Activated CD4-positive, CD25-positive, alpha-beta regulatory T cell treated with anti-CD3 and anti-CD28 coated beads, Interleukin-2, amount 50 U/mL, for 24 hours (primary cell): ENCODE results near the gene IFIT1B.
"Not testable (repeated sequence)": the region's sequence is repeated elsewhere in the genome, so short reads cannot be mapped to it uniquely, and the experiment has no call there.

Source experiments
- ATAC-seq, 2 donors: fragments of 150-1000 bp; cut with Tn5 transposase; one replicate each; pipeline ENCODE4 v1.10.0; 2021; ENCODE audit warnings: mild to moderate bottlenecking in 1 of 2, moderate library complexity in 1 of 2

The IFIT1B gene

GRCh38 chr10:89384474-89385340 is 6.9 kb downstream of the IFIT1B start:
- ATAC-seq, result no peak

GRCh38 chr10:89388806-89389205 is 10.9 kb downstream of the IFIT1B start:
- no peak for ATAC-seq

GRCh38 chr10:89389254-89389653 is 11.4 kb downstream of the IFIT1B start:
- no peak for ATAC-seq

- no peak for ATAC-seq
Measured at GRCh38 chr10:89390476-89391225, 12.8 kb downstream of the IFIT1B start.

DNA sequence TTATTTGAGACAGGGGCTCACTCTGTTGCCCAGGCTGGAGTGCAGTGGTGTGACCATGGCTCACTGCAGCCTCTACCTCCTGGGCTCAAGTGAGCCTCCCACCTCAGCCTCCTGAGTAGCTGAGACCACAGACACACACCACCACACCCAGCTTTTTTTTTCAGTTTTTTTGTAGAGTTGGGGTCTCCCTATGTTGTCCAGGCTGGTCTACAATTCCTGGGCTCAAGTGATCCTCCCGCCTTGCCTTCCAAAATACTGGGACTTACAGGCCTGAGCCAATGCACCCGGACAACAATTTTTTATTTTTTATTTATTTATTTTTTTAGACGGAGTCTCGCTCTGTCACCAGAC is 13.3 kb downstream of the IFIT1B start:
- ATAC-seq, result not testable (repeated sequence)

- ATAC-seq, result peak; percentile 77 to 80
Measured at GRCh38 chr10:89391907-89392756, 14.3 kb downstream of the IFIT1B start, which contains the start of gene IFIT1. Gene IFIT1, plus strand, starts transcription at chr10:89392623. Its CDS starts 90 bp downstream, at chr10:89392713.

GRCh38 chr10:89392974-89393373 is 15.1 kb downstream of the IFIT1B start:
- ATAC-seq, result peak in 1 of 2 donors; percentile 33

GRCh38 chr10:89393898-89394297 is 16.0 kb downstream of the IFIT1B start:
- no peak for ATAC-seq

- ATAC-seq, result no peak
Measured at GRCh38 chr10:89395141-89395540, 17.3 kb downstream of the IFIT1B start.

DNA sequence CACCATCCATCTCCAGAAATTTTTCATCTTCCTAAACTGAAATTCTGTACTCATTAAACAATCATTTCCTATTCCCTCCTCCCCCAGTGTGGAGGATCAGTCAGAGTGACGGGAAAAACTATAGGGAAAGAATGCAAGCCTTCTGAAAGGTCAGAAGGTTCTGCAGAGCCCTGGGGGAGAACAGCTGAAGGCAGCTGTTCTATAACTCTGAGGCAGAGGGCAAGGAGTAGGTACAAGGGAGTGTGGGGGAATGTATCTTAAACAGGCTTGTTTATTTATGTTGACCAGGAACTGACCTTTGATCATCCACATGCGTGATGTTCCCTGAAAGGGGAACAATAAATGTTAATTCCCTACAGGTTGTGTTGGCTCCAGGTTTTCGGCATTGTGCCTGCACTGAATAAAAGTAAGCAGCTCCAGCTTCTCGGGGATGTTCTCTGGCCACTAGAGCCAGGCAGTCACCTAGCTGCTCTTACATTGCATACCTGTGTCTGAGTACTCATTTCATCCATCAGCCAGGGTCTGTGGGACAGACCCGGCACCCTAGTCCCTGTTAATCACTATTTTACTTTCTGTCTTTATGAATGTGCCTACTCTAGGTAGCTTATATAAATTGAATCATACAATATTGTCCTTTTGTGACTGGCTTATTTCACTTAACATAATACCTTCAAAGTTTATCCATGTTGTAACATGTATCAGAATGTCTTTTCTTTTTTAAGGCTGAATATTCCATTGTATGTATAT is 20.3 kb downstream of the IFIT1B start:
- ATAC-seq, result peak in 1 of 2 donors; percentile 55

DNA sequence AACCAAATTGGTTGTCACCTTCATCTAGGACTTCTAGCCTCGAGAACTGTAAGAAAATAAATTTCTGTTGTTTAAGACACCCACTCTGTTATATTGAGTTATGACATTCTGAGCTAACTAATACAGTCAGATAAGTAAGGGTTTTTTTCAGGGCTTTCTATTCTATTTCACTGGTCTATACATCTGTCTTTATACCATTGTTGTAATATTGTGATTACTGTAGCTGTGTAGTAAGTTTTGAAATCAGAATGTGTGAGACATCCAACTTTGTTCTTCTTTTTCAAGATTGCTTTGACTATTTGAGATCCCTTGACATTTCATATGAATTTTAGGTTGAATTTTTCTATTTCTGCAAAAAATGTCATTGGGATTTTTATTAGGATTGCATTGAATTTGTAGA is 22.1 kb downstream of the IFIT1B start:
- no peak for ATAC-seq

DNA sequence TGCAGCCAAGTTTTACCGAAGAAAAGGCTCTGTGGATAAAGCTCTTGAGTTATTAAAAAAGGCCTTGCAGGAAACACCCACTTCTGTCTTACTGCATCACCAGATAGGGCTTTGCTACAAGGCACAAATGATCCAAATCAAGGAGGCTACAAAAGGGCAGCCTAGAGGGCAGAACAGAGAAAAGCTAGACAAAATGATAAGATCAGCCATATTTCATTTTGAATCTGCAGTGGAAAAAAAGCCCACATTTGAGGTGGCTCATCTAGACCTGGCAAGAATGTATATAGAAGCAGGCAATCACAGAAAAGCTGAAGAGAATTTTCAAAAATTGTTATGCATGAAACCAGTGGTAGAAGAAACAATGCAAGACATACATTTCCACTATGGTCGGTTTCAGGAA is 25.2 kb downstream of the IFIT1B start:
- ATAC-seq, result no peak

GRCh38 chr10:89404104-89405047 is 26.5 kb downstream of the IFIT1B start:
- ATAC-seq, result no peak

DNA sequence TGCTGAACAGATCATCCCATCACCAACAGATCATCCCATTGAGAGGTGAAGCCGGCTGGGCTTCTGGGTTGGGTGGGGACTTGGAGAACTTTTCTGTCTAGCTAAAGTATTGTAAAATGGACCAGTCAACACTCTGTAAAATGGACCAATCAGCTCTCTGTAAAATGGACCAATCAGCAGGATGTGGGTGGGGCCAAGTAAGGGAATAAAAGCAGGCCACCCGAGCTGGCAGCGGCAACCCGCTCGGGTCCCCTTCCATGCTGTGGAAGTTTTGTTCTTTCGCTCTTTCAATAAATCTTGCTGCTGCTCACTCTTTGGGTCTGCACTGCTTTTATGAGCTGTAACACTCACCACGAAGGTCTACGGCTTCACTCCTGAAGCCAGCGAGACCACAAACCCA is 28.3 kb downstream of the IFIT1B start:
- ATAC-seq, result not testable (repeated sequence)

DNA sequence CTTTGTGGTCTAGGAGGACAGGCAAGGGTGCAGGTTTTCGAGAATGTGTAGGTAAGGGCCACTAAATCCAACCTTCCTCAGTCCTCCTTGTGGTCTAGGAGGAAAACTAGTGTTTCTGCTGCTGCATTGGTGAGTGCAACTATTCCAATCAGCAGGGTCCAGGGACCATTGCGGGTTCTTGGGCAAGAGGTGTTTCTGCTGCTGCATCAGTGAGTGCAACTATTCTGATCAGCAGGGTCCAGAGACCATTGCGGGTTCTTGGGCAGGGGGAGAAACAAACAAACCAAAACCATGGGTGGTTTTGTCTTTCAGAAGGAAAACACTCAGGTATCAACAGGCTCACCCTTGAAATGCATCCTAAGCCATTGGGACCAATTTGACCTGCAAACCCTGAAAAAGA is 29.9 kb downstream of the IFIT1B start:
- ATAC-seq, result not testable (repeated sequence)

DNA sequence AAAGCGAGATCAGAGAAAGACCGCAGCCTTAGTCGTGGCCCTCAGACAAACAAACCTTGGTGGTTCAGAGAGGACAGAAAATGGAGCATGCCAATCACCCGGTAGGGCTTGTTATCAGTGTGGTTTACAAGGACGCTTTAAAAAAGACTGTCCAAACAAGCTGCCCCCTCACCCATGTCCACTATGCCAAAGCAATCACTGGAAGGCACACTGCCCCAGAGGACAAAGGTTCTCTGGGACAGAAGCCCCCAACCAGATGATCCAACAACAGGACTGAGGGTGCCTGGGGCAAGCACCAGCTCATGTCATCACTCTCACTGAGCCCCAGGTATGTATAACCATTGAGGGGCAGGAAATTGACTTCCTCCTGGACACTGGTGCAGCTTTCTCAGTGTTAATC is 31.4 kb downstream of the IFIT1B start:
- not testable (repeated sequence) for ATAC-seq

- ATAC-seq, result not testable (repeated sequence)
Measured at GRCh38 chr10:89410551-89410950, 32.7 kb downstream of the IFIT1B start.

- ATAC-seq, result not testable (repeated sequence)
Measured at GRCh38 chr10:89411135-89411534, 33.3 kb downstream of the IFIT1B start.

DNA sequence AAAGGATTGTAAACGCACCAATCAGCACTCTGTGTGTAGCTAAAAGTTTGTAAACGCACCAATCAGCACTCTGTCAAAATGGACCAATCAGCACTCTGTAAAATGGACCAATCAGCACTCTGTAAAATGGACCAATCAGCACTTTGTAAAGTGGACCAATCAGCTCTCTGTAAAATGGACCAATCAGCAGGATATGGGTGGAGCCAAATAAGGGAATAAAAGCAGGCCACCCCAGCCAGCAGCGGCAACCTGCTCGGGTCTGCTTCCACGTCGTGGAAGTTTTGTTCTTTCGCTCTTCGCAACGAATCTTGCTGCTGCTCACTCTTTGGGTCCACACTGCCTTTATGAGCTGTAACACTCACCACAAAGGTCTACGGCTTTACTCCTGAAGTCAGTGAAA is 34.4 kb downstream of the IFIT1B start:
- ATAC-seq, result not testable (repeated sequence)

DNA sequence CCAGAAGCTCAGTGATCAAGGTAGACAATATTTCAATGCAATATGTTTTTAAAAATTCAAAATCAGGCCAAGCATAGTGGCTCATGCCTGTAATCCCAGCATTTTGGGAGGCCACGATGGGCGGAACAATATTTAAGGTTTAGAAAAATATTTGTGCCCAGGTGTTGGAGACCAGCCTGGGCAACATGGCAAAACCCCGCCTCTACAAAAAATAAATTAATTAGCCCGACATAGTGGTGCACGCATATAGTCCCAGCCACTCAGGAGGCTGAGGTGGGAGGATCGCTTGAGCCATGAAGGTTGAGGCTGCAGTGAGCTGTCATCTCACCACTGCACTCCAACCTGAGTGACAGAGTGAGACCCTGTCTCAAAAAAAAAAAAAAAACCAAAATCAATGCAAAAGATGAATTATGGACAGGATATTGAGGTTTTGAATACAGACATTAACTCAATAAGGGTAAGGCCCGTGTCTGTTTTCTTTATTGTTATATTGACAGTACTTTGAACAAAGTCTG is 35.6 kb downstream of the IFIT1B start:
- no peak for ATAC-seq
